ENCODE results near the gene MALL.
"Not testable (repeated sequence)": the region's sequence is repeated elsewhere in the genome, so short reads cannot be mapped to it uniquely, and the experiment has no call there.

MALL gene

GRCh38 chr2:110120171-110121051 lies 4.8 kb upstream of the MALL start:
- DNase-seq, result no peak

- DNase-seq, result no peak
These were observed 550 bp upstream of the MALL start for GRCh38 chr2:110116033-110116710.

GRCh38 chr2:110114831-110115255 lies 779 bp downstream of the MALL start:
- DNase-seq, result no peak

- DNase-seq, result no peak
These were observed 1.5 kb downstream of the MALL start for GRCh38 chr2:110113961-110114591.

- not testable (repeated sequence) for DNase-seq
These were observed 7.3 kb downstream of the MALL start for GRCh38 chr2:110108291-110108690.

- no peak for DNase-seq
These were observed 8.2 kb downstream of the MALL start for GRCh38 chr2:110107092-110108079.

GRCh38 chr2:110106642-110107041 lies 9.0 kb downstream of the MALL start:
- DNase-seq, result no peak

- no peak for DNase-seq
These were observed 9.8 kb downstream of the MALL start for GRCh38 chr2:110105608-110106467.

- DNase-seq, result no peak
These were observed 10.4 kb downstream of the MALL start for GRCh38 chr2:110105183-110105582.

- no peak for DNase-seq
These were observed 11.4 kb downstream of the MALL start for GRCh38 chr2:110104025-110104771.

- DNase-seq, result no peak
These were observed 12.3 kb downstream of the MALL start for GRCh38 chr2:110103061-110103961.

GRCh38 chr2:110101901-110102803 lies 13.5 kb downstream of the MALL start:
- DNase-seq, result no peak

- no peak for DNase-seq
These were observed 14.3 kb downstream of the MALL start for GRCh38 chr2:110101280-110101844.

- not testable (repeated sequence) for DNase-seq
These were observed 14.7 kb downstream of the MALL start for GRCh38 chr2:110100880-110101279.

GRCh38 chr2:110100480-110100879 lies 15.1 kb downstream of the MALL start:
- DNase-seq, result no peak

GRCh38 chr2:110099471-110100225 lies 16.0 kb downstream of the MALL start:
- no peak for DNase-seq

GRCh38 chr2:110099038-110099425 lies 16.6 kb downstream of the MALL start:
- no peak for DNase-seq

All from activated naive CD4-positive, alpha-beta T cell treated with Interleukin-2 at 50 U/mL for 16 hours (primary cell).